ENCODE data around the gene PLB1. TPM values are rescaled to one million over a fixed set of nuclear protein-coding genes. Genes with fewer than 3 reads are reported as not detected.

The PLB1 gene
- total and polyA plus RNA-seq, 2 experiments from 2014 or later = 19.2 to 19.7 TPM

- TF ChIP-seq CTCF (IDR thresholded peaks at IDR 0.05; ENCODE audit: poor library complexity) = no peak
- no peak for TF ChIP-seq EZH2phosphoT487 (IDR thresholded peaks at IDR 0.05; ENCODE audit: low read depth, severe bottlenecking, unreplicated experiment)
- TF ChIP-seq EZH2 (IDR thresholded peaks at IDR 0.05; ENCODE audit: borderline replicate concordance) = no peak
- Histone ChIP-seq H3K9me2 (replicated peaks; ENCODE audit: insufficient read depth) (no peaks in the 10 kb centered on the region), H3K4me2 (no peak overlapping the region), H2AFZ (no peak overlapping the region), H3K4me3 (no peak overlapping the region), H3K4me1 (ENCODE audit: insufficient read depth) (peaks cover 18% of the 10 kb centered on the region), H3K27ac (peak overlapping the region; percentile 12), H3K79me2 (no peaks in the 10 kb centered on the region), H3K27me3 (no peaks in the 10 kb centered on the region), H3K9me3 (ENCODE audit: low read depth) (peaks cover 3% of the 10 kb centered on the region), H3K36me3 (replicated peaks; ENCODE audit: insufficient read depth, low read depth) (no peaks in the 10 kb centered on the region), H4K20me1 (ENCODE audit: insufficient read depth, poor library complexity, severe bottlenecking) (no peaks in the 10 kb centered on the region)
- no peak for DNase-seq (ENCODE audit: low spot score)
- 80% methylated on average over 5 of the region's 5 CpGs for WGBS (ENCODE audit: low lambda C conversion rate, missing lambda C conversion rate)
Observed at GRCh38 chr2:28515176-28515751, 19.4 kb downstream of the PLB1 start.

DNA sequence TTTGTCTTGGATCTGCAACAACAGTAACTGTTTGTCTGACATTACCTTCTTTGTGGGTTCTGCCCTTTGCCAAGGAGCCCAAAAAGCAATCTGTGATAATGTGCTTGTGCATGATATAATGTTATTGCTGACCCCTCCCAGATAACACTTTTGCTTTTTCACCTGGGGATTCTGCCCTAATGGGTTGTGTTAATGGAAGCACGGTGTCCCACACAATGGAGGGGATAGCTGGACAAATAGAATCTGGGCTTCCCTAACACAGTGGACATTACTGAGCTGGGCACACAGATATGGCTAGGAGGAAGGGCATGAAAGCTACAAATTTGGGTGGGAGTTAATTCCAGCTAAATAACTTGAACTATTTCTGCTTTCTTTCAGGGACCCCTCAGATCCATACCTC is 20.6 kb downstream of the PLB1 start:
- TF ChIP-seq EZH2phosphoT487 (IDR thresholded peaks at IDR 0.05; ENCODE audit: low read depth, severe bottlenecking, unreplicated experiment) = no peak
- no peak for TF ChIP-seq CTCF (IDR thresholded peaks at IDR 0.05; ENCODE audit: poor library complexity)
- TF ChIP-seq EZH2 (IDR thresholded peaks at IDR 0.05; ENCODE audit: borderline replicate concordance) = no peak
- H3K36me3 ChIP-seq (replicated peaks; ENCODE audit: insufficient read depth, low read depth) = no peaks in the 10 kb centered on the region
- no peaks in the 10 kb centered on the region for H3K79me2 ChIP-seq
- peak overlapping the region; percentile 32 for H3K4me2 ChIP-seq
- H2AFZ ChIP-seq = no peak overlapping the region
- peak overlapping the region; percentile 37 for H3K27ac ChIP-seq
- H3K27me3 ChIP-seq = no peaks in the 10 kb centered on the region
- H3K4me1 ChIP-seq (ENCODE audit: insufficient read depth) = peaks cover 18% of the 10 kb centered on the region
- 95% methylated on average over 1 of the region's 1 CpG for WGBS (ENCODE audit: low lambda C conversion rate, missing lambda C conversion rate)
- H3K9me3 ChIP-seq (ENCODE audit: low read depth) = peaks cover 3% of the 10 kb centered on the region
- H4K20me1 ChIP-seq (ENCODE audit: insufficient read depth, poor library complexity, severe bottlenecking) = no peaks in the 10 kb centered on the region
- no peak for DNase-seq (ENCODE audit: low spot score)
- H3K4me3 ChIP-seq = no peak overlapping the region
- H3K9me2 ChIP-seq (replicated peaks; ENCODE audit: insufficient read depth) = no peaks in the 10 kb centered on the region

DNA sequence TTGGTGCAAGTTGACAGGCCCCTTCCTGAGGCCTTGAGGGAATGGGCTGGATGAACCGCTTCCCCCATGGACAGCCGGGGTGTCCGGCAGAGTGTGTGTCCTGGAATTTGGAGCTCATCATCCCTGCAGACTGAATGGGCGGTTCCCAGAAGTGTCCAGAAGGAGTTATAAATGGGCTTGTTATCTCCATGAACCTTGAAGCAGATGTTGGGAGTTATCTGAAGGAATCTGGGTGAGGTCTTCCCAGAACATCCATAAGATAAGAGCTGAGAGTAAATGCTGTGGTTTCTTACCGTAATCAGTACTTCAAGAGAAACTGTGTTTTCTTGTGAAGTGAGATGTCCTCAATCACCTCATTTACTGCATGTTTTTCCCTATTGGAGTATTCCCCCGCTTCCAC is 21.1 kb downstream of the PLB1 start:
- TF ChIP-seq CTCF (IDR thresholded peaks at IDR 0.05; ENCODE audit: poor library complexity) (no peak), EZH2phosphoT487 (IDR thresholded peaks at IDR 0.05; ENCODE audit: low read depth, severe bottlenecking, unreplicated experiment) (no peak), EZH2 (IDR thresholded peaks at IDR 0.05; ENCODE audit: borderline replicate concordance) (no peak)
- H4K20me1 ChIP-seq (ENCODE audit: insufficient read depth, poor library complexity, severe bottlenecking) = no peaks in the 10 kb centered on the region
- H3K79me2 ChIP-seq = no peaks in the 10 kb centered on the region
- H3K4me2 ChIP-seq = peak overlapping the region; percentile 32
- H3K27ac ChIP-seq = peak overlapping the region; percentile 63
- no peaks in the 10 kb centered on the region for H3K9me2 ChIP-seq (replicated peaks; ENCODE audit: insufficient read depth)
- no peaks in the 10 kb centered on the region for H3K27me3 ChIP-seq
- no peak overlapping the region for H2AFZ ChIP-seq
- peaks cover 18% of the 10 kb centered on the region for H3K4me1 ChIP-seq (ENCODE audit: insufficient read depth)
- H3K9me3 ChIP-seq (ENCODE audit: low read depth) = peaks cover 3% of the 10 kb centered on the region
- 48% methylated on average over 6 of the region's 6 CpGs for WGBS (ENCODE audit: low lambda C conversion rate, missing lambda C conversion rate)
- no peaks in the 10 kb centered on the region for H3K36me3 ChIP-seq (replicated peaks; ENCODE audit: insufficient read depth, low read depth)
- no peak overlapping the region for H3K4me3 ChIP-seq
- DNase-seq (ENCODE audit: low spot score) = peak; percentile 30
